Left ventricle myocardium superior (tissue), 1 donor: ENCODE results near the gene RPH3AL. TPM values are rescaled to one million over a fixed set of nuclear protein-coding genes. Genes with fewer than 3 reads are reported as not detected.
"Not testable (repeated sequence)": the region's sequence is repeated elsewhere in the genome, so short reads cannot be mapped to it uniquely, and the experiment has no call there.

Source experiments
- ATAC-seq: fragments of 200-7000 bp; cut with Tn5 transposase; one replicate; pipeline ENCODE4 v1.9.1; 2020; ENCODE audit warnings: mild to moderate bottlenecking, moderate library complexity
- DNase-seq: peaks from one replicate; pipeline ENCODE4 v3.0.0-alpha.2; 2020
- intact Hi-C: fragments of 100-400 bp; cut with micrococcal nuclease; formaldehyde crosslinking; loops from one replicate; pipeline ENCODE4 v1.11.0; 2022
- total RNA-seq: library from RNA; stranded (reverse); fragmentation: NEBNext Ultra II Directional; extraction: Animal tissue kit (Norgen Biotek cat#: 25700); gene quantifications from one replicate; pipeline ENCODE4 v1.2.1, GENCODE V29; 2021
- donor health status: DM: no; HTN: yes; CAD: no; lungs with severe emphysema.

Gene RPH3AL
- total RNA-seq, 1 donor from 2014 or later, result 3.8 TPM

DNA sequence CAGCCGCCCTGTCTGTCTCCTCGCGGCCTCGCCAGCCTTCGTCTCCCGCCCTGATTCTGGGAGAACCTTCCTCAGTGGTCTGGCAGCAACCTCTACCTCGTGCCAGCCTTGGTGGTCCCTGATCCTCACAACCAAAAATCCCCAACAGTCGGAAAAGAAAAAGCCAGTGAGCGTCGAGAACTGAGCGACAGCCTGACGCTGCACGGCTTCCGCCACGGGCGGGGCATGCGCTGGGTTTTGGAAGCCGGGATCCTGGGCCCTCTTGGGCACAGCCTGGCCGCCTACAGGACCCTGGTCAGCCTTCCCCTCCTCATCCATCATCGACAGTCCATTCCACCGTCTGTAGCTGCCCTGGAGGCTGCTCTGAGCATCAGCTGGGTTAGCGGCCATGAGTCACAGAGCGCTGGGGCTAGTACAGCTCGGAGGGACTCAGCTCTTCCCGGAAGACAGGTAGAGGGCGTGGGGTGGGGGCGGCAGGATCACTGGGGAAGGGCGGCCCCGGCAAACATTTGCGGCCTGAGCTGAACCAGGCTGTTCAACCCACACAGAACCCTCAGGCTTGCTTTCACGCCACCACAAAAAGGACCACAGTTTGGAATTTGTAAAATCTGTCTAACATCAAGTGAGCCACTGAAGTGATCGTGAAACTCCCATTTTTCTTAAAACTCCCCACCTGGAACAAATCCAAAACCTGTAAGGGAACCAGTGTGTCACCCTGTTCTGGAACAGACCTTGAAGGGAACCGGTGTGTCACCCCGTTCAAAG lies 115.8 kb downstream of the RPH3AL start:
- intact Hi-C loops, result no loop called here
- DNase-seq (no peak), ATAC-seq (no peak)

DNA sequence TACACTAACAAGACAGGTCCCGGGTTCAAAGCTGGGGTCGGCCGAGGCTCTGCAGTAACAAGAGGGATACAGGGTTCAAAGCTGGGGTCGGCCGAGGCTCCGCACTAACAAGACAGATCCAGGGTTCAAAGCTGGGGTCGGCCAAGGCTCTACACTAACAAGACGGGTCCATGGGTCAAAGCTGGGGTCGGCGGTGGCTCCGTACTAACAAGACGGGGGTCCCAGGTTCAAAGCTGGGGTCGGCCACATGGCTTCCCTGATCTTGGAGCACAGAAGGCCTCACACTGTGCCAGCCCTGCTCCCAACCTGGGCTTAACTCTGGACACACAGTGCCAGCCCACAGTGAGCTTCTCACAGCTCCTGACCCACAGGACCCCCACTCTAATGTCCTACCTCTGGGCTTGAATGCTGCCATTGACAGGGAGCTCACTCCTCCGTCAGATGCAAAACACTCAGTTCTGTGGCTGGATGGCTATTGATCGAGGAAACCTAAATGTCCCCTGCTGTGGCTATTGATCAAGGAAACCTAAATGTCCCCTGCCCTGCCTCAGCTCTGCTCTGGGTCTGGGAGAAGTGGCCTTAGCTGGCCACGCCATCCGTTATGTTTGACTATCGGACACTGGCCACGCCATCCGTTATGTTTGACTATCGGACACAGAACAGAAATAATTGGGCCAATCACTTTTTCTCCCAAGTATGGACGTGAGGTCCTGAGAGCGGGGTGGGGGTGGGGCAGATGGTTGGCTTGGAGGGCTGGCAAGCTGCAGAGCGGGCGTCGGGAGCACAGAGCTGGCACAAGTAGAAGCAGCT lies 116.6 kb downstream of the RPH3AL start:
- intact Hi-C loops, result no loop called here
- peak; percentile 28 for DNase-seq
- no peak for ATAC-seq

- intact Hi-C loops, ATAC-seq, DNase-seq: not testable (repeated sequence)
These were observed 117.4 kb downstream of the RPH3AL start for GRCh38 chr17:234994-235830.

DNA sequence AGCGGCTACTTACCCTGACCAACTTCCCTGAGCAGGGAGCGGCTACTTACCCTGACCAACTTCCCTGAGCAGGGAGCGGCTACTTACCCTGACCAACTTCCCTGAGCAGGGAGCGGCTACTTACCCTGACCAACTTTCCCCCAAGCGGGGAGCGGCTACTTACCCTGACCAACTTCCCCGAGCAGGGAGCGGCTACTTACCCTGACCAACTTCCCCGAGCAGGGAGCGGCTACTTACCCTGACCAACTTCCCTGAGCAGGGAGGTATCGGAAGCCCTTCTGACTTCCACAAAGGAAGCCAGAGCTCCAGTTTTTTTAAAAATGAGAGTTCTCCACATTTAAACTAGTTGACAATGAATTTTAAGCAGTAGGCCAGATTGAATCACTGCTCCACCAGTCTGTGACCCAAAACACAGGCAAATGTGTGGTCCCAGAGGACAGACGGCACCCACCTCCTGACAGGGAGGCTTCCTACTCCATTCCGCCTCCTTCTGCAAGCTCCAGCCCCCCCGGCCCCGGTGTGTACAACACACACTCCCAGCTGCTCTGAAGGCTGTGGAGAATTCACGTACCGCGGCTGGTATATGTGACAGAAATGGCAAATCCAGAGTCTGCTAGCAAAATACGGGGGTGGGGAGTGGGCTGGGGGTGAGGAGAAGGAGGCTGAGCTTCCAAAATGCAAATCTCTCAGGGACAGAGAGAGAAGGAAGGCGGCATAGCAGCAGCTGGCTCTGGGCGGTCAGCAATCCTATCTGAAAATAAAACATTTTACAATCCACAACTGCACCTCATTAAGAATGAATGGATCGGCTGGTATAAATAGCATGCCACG lies 118.2 kb downstream of the RPH3AL start:
- ATAC-seq, intact Hi-C loops: not testable (repeated sequence)
- DNase-seq, result peak; percentile 42

GRCh38 chr17:233473-233941 lies 119.1 kb downstream of the RPH3AL start:
- intact Hi-C loops, result no loop called here
- ATAC-seq (peak; percentile 13), DNase-seq (no peak)

DNA sequence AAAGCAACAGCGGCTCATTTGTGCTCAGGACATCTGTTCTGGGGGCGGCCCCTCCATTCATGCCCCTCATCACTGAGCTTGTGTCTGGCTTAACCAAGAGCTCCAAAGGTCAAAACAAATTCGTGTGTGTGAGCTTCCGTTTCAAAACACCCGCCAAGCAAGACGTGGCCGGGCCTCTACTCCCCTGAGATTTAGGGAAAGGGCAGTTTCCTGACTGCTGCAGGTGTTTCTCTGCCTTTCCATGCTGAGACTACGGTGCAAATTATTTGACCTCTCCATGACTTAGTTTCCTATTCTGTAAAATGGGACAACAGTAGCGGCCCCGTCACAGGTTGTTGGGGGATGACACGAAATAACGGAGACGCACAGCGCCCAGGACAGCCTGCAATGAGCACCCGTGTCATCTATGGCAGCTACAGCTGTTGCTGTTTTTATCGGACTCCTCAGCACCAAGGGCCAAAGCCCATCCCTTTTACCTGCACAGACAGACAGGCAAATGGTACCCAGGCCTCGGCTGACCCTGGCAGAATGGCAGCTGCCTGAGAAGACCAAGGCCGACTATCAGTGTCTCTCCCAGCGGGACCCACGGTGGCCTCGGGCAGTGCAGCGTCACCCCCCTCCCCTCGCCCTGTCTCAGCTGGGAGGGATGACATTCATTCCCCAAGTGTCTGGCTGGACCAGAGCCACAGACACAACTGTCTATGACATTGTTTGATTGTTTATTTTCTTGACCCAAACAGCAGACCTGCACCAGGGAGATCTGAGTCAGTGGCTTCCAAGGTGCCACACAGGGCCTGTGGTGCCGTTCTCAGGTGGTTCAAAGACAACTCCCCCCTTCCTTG lies 120.4 kb downstream of the RPH3AL start:
- peak; percentile 19 for DNase-seq
- intact Hi-C loops, result no loop called here
- no peak for ATAC-seq

GRCh38 chr17:231191-231965 lies 121.2 kb downstream of the RPH3AL start:
- ATAC-seq, result no peak
- peak; percentile 26 for DNase-seq
- intact Hi-C loops, result no loop called here

DNA sequence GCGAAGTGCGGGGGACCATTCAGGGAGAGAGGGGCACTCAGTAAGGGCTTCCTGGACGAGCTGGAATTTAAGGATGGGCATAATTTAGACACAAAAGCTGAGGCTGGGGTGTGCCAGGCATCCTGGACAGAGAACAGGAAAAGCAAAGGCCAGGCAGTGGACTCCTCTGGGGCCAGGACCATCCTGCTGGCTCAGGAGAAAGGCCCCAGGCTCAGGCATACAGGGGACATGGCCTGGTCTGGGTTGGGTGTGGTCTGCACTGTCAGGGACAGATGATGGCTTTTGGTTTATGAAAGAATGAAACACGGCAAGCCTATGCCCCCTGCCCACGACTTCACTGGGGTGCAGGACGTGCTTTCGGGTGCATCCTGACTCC lies 122.2 kb downstream of the RPH3AL start:
- intact Hi-C loops, result no loop called here
- no peak for DNase-seq
- ATAC-seq, result no peak

DNA sequence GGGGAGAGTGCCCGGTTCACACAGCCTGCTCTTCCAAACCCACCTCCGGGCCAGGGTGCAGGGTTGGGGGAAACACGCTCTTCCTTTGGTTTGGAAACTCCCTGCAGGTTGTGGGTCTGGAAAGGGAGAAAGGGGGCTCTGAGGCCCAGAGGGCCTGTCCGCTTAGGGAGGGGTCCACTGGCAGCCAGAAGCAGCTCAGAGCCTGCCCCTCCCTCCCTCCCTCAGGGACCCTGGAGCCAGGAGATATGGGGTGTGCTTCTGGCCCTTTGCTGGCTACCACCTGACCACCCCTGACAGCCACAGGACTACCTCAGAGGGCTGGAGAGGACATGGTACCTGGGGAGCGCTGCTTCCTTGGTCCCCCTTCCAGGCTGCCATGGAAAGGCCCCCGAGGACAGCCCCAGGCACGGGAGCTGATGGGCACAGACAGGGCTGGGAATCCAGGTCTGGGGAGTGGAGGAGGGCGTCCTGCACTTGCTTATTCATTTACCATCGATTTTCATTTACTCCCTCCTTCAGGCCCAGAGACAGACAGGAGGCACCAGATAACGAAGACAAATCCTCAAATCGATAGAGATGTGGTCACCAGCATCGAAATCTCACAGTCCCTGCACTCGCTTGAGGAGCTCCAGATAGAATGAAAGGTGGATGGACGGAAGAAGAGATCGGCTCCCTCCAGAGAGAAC lies 122.8 kb downstream of the RPH3AL start:
- DNase-seq (no peak), ATAC-seq (no peak)
- intact Hi-C loops, result no loop called here

- DNase-seq (no peak), ATAC-seq (no peak)
- intact Hi-C loops, result no loop called here
These were observed 123.5 kb downstream of the RPH3AL start for GRCh38 chr17:228951-229708.

DNA sequence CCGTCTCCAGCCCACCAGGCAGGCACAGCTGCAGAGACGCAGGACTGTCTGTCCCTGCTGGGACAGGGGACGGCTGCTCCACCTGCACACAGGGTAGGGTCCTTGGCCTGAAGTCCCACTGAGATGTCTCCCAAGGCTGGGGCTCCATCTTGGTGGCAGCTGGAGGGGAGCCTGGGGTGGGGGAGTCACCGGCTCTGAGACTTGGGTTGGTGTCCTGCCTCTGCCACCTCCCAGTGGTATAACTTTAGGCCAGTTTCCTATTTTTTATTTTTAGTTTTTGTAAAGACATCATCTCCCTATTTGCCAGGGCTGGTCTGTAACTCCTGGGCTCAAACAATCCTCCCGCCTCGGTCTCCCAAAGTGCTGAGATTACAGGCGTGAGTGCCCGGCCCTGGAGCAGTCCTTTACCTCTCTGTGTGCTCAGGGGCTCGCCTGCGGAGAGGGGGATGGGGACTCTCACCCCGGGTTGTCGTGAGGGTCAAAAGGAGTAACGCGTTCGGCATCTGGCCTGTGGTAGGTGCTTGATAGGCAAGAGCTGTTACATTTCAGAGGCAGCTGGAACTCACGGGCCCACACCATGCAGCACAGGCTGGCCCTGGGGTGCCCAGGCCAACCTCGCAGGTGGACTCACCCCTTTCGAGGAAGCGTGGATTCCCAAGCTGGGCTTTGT lies 124.5 kb downstream of the RPH3AL start:
- ATAC-seq (no peak), DNase-seq (peak; percentile 19)
- intact Hi-C loops, result no loop called here

- peak; percentile 14 for ATAC-seq
These were observed 125.3 kb downstream of the RPH3AL start for GRCh38 chr17:227078-227945.

GRCh38 chr17:226108-227077 lies 126.2 kb downstream of the RPH3AL start:
- ATAC-seq, result no peak
- intact Hi-C loops, result no loop called here
- DNase-seq, result no peak

More at GRCh38 chr17:227078-227945, 125.3 kb downstream of the RPH3AL start:
- intact Hi-C loops, result no loop called here
- no peak for DNase-seq
